A172 (cell line): ENCODE results near the gene OR52E1. TPM values are rescaled to one million over a fixed set of nuclear protein-coding genes. Genes with fewer than 3 reads are reported as not detected.
"Not testable (repeated sequence)": the region's sequence is repeated elsewhere in the genome, so short reads cannot be mapped to it uniquely, and the experiment has no call there.

Experiments used
- DNase-seq: peaks from one replicate; pipeline ENCODE4 v3.0.0-alpha.2; 2015; ENCODE audit warnings: low spot score
- total RNA-seq: library from RNA; depleted of rRNA; stranded (reverse); fragments of >200 nt; shearing (Covaris generic); gene quantifications from 2 replicates; pipeline ENCODE4 v1.2.3, GENCODE V29; 2014; rRNA removed

Gene OR52E1
- total RNA-seq: not detected in 2 replicates

- no peak for DNase-seq
These were observed at the start of gene OR52E1 for GRCh38 chr11:5069272-5069671. OR52E1 (plus strand) TSS chr11:5069572.

DNA sequence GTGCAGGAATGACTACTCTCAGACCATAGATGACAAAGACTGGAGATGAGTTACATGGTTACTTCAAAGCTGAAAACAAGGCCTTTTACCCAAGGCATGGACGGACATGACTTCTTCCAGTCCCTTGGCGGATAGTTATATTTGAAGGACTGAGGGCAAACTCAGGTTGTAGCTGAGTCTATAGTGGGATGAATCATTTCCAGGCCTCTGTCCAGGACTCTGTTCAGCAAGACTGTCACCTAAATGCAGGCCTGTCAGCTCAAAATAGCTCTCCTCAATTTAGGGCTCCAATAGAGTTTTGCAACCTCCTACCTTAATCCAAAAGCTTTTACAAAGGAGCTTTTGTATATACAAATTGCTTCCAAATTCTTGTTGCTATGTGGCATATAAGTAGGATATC lies 47.4 kb upstream of the OR52E1 start:
- no peak for DNase-seq

GRCh38 chr11:5036669-5037068 lies 32.7 kb upstream of the OR52E1 start:
- DNase-seq: no peak

GRCh38 chr11:5037926-5038325 lies 31.4 kb upstream of the OR52E1 start:
- no peak for DNase-seq

GRCh38 chr11:5038341-5038740 lies 31.0 kb upstream of the OR52E1 start:
- no peak for DNase-seq

- DNase-seq: no peak
These were observed 28.5 kb upstream of the OR52E1 start for GRCh38 chr11:5040876-5041275.

DNA sequence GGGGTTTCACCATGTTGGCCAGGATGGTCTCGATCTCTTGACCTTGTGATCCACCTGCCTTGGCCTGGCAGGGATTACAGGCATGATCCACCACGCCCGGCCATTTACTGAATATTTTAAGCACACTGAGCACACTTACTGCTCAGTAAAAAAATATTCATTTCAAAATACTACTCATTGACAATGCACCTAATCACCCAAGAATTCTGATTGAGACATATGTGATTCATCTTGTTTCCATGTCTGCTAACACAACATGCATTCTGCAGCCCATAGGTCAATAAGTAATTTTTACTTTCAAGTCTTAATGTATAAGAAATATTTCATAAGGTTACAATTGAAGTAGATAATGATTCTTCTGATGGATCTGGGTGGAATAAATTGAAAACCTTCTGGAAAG lies 27.3 kb upstream of the OR52E1 start:
- no peak for DNase-seq

- no peak for DNase-seq
These were observed 26.0 kb upstream of the OR52E1 start for GRCh38 chr11:5043380-5043779.

- DNase-seq: no peak
These were observed 23.1 kb upstream of the OR52E1 start, which contains the start of gene OR52J3 for GRCh38 chr11:5046226-5046625. OR52J3 (plus strand) TSS chr11:5046526; CDS start chr11:5046526, 0 bp downstream.

GRCh38 chr11:5046754-5047330 lies 22.5 kb upstream of the OR52E1 start:
- no peak for DNase-seq

- not testable (repeated sequence) for DNase-seq
These were observed 10.7 kb upstream of the OR52E1 start for GRCh38 chr11:5058679-5059078.

DNA sequence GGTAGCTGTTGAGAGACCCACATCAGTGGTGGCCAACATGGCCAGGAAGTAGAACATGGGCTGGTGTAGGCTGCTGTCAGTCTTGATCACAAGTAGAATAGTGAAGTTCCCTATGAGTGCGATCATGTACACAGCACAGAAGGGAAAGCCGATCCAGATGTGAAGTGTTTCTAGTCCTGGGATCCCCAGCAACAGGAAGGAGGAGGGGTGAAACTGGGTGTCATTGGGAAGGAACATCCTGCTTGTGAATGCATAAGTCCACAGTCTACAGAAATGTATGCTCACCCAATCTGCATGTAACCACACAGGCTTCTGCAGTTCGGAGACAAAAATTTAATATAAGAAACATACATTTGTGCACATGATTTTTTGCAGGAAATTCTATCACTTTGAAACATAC lies 10.0 kb upstream of the OR52E1 start, which contains the start of gene OR52E2:
Gene OR52E2, minus strand, starts transcription at position 237 of the 400 bp plus-strand sequence. Its CDS starts 0 bp downstream, at position 237.
- DNase-seq: no peak

- no peak for DNase-seq
These were observed 4.3 kb upstream of the OR52E1 start for GRCh38 chr11:5065027-5065426.

DNA sequence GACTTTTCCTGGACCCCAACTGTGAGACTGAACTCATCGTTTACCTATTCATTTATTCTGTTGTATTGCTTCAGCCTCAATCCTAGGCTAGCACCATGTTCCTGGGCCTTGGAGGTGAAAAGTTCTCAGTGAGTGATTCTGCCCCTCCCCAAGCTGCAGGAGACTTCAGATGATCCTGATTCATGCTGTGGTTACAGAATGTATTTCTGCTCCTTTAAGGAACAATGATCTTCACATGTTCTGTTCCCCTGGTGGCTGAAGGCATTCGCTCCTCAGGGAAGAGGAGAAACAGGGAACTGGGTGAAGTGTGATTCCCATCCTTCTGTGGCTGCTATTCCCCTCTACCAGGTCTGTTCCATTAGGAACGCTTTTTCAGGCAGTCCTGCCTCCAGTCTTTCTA lies 2.4 kb downstream of the OR52E1 start:
- DNase-seq: no peak

GRCh38 chr11:5081405-5081804 lies 12.0 kb downstream of the OR52E1 start:
- DNase-seq: no peak

DNA sequence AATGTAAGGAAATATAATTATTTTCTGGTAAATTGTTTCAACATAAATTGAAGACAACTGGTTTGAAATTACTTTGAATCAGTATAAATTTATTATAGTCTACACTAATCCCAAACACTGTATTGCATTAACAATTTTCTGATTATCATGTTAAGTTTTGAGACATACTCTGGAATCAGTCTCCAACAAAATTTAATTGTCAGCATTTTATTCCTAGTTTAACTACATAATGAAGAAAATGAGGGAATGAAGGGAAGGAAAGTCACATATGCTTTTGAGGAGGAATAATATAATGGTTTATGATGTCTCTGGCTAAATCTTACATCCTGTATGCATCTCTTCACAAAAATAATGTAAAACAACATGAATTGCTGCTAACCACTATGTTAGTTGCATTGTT lies 14.2 kb downstream of the OR52E1 start:
- no peak for DNase-seq

- DNase-seq: no peak
These were observed 19.2 kb downstream of the OR52E1 start for GRCh38 chr11:5088556-5088955.

DNA sequence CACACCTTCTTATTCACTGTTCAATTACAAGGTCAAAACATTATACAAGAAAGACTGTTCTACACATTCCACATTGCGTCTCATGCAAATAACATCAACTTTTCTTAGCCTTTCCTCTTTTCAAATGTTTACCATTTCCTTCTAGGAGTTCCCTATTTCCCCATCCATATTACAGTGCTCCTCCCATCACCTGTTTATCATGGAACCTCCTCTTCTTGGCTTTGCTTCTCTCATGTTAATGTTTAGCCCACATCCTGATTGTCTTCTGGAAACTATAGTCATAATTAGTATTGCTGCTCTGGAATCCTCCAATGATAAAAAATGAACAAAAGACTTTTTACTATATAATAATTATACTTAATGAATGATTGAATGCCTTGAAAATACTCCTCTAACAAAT lies 21.3 kb downstream of the OR52E1 start:
- no peak for DNase-seq

- no peak for DNase-seq
These were observed 23.6 kb downstream of the OR52E1 start for GRCh38 chr11:5092821-5093585.

DNA sequence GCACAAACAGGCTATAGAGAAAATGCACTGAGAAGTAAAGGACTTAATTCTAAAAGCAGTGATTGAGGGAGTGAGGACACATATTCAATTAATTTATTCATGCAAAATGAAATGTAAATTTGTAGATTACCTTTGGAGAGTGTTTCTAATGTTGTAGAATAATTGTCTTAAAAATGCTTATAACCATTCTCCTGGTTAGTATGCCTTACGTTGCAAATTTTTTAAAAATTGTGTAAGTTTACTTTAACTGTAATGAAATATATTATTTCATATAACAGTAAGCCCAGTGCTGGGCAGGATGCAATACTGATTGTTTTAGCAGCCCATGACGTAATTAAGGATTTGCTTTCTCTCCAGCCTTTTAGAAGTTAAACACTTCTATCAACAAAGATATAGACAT lies 26.6 kb downstream of the OR52E1 start:
- no peak for DNase-seq

- DNase-seq: no peak
These were observed 32.9 kb downstream of the OR52E1 start for GRCh38 chr11:5102246-5102645.

DNA sequence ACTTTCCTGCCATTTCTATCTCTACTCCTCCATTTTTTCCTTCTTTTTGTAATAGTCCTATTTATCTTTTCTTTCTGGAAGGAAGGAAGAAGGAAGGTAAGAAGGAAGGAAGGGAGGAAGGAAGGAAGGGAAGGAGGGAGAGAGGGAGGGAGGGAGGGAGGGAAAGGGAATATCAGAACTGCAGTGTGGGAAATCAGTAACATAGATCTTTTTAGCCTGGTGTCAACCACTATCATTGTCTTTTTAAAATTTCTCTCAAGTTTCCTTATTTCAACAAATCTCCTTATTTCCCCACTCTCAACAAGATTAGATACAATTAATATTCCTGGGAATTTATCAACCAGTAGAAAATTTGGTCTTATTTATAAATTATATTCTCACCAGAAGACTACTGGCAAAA lies 33.7 kb downstream of the OR52E1 start:
- no peak for DNase-seq

DNA sequence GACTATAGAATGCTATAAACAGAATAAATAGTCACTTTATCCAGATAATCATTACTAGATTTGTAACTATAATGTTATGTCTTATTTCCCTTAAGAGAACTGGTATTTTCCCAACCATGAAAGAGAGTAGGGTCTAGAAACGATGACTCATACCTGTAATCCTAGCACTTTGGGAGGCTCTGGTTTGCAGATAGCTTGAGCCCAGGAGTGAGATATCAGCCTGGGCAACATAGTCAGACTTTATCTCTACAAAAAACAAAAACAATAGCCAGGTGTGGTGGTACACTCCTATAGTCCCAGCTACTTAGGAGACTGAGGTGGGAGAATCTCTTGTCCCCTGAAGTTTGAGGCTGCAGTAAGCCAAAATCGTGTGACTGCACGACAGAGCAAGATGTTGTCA lies 37.9 kb downstream of the OR52E1 start:
- DNase-seq: no peak
